CD8-positive, alpha-beta memory T cell (primary cell): ENCODE results near the gene PLIN3. TPM values are rescaled to one million over a fixed set of nuclear protein-coding genes. Genes with fewer than 3 reads are reported as not detected.

Experiments
- CTCF ChIA-PET: fragments of 350-600 bp; sonication (Branson Sonifier 250); formaldehyde crosslinking; loops from one replicate; lab custom pipeline; 2021; ENCODE audit warnings: antibody characterized with exemption; lab: Charles Lee
- POLR2A ChIA-PET: fragments of 350-600 bp; sonication (Branson Sonifier 250); formaldehyde crosslinking; loops from one replicate; lab custom pipeline; 2021; ENCODE audit warnings: antibody characterized with exemption; lab: Charles Lee
- DNase-seq, 5 donors: peaks; one replicate each; pipeline versions ENCODE4 v3.0.0 to v3.0.0-alpha.2; 2020 to 2022; ENCODE audit warnings: mixed read lengths in 1 of 5
- H3K27ac ChIP-seq: one replicate; pipeline ENCODE4 v1.7.0; 2013; ENCODE audit warnings: low read depth, mild to moderate bottlenecking, low read length, moderate library complexity
- H3K27me3 ChIP-seq: 2 replicates; pipeline ENCODE4 v1.7.0; 2013; ENCODE audit warnings: low read length, mild to moderate bottlenecking; ENCODE audit not compliant: insufficient read depth, poor library complexity, severe bottlenecking
- H3K36me3 ChIP-seq: 2 replicates; pipeline ENCODE4 v1.7.0; 2013; ENCODE audit warnings: mild to moderate bottlenecking, low read length, moderate library complexity; ENCODE audit not compliant: insufficient read depth
- H3K4me1 ChIP-seq: 2 replicates; pipeline ENCODE4 v1.7.0; 2013; ENCODE audit warnings: mild to moderate bottlenecking, low read length, moderate library complexity; ENCODE audit not compliant: insufficient read depth
- H3K4me3 ChIP-seq: 2 replicates; pipeline ENCODE4 v1.7.0; 2013; ENCODE audit warnings: mild to moderate bottlenecking, low read length
- H3K9me3 ChIP-seq: 2 replicates; pipeline ENCODE4 v1.7.0; 2013; ENCODE audit warnings: mild to moderate bottlenecking, low read length
- H3K27ac Mint-ChIP-seq, 8 donors: one replicate each; pipeline ENCODE4 v1.8.0; 2020 to 2021; ENCODE audit warnings: mixed read lengths in 8 of 8, mild to moderate bottlenecking in 6 of 8, inconsistent platforms in 3 of 8, moderate library complexity in 3 of 8
- H3K27me3 Mint-ChIP-seq, 2 donors: one replicate each; pipeline ENCODE4 v1.8.0; 2020 to 2021; ENCODE audit warnings: mixed read lengths in 2 of 2, mild to moderate bottlenecking in 1 of 2, moderate library complexity in 1 of 2
- H3K36me3 Mint-ChIP-seq, 3 donors: one replicate each; pipeline ENCODE4 v1.8.0; 2020 to 2021; ENCODE audit warnings: mixed read lengths in 3 of 3, inconsistent platforms in 1 of 3, mild to moderate bottlenecking in 1 of 3
- H3K4me1 Mint-ChIP-seq, 3 donors: one replicate each; pipeline ENCODE4 v1.8.0; 2020 to 2021; ENCODE audit warnings: mixed read lengths in 3 of 3, inconsistent platforms in 1 of 3, mild to moderate bottlenecking in 1 of 3
- H3K4me3 Mint-ChIP-seq, 7 donors: one replicate each; pipeline ENCODE4 v1.8.0; 2020 to 2021; ENCODE audit warnings: mixed read lengths in 7 of 7, mild to moderate bottlenecking in 6 of 7, moderate library complexity in 4 of 7, inconsistent platforms in 2 of 7
- H3K9me3 Mint-ChIP-seq, 5 donors: one replicate each; pipeline ENCODE4 v1.8.0; 2020 to 2022; ENCODE audit warnings: mixed read lengths in 5 of 5, mild to moderate bottlenecking in 3 of 5, moderate library complexity in 2 of 5, inconsistent platforms in 1 of 5
- polyA plus RNA-seq: library from polyadenylated mRNA; unstranded; fragments of 300-500 nt; fragmentation: Illumina TruSeq; gene quantifications from one replicate; pipeline ENCODE4 v1.2.3, GENCODE V29; 2021
- total RNA-seq, 2 experiments: library from RNA; stranded (reverse); gene quantifications; one replicate each; pipeline ENCODE4 v1.2.3, GENCODE V29; 2021

Gene PLIN3
- total and polyA plus RNA-seq, 3 experiments from 2014 or later = 12.3 to 21.6 (median 15.4) TPM

- ChIA-PET POLR2A (interaction anchor here (0.6 to 3.1 kb wide), 14 partner anchors 40 to 959 kb away, joined by 3 to 24 read pairs (median 4); partner anchors contain the start of genes DPP9, KDM4B, MYDGF and SAFB), CTCF (interaction anchor here (0.6 to 5.3 kb wide), 33 partner anchors 9 to 993 kb away, joined by 3 to 57 read pairs (median 4); partner anchors contain the start of gene DPP9)
- peak within 1 kb of the TSS; percentile 84 for H3K27ac ChIP-seq
- DNase-seq = peak; percentile 98 to 100 (median 99)
- H3K4me1 ChIP-seq = peaks cover 26% of the 10 kb centered on the region
- peaks cover 24 to 39% (median 36%) of the 10 kb centered on the region in 3 donors for H3K4me1 Mint-ChIP-seq
- no peaks in the 10 kb centered on the region for H3K9me3 Mint-ChIP-seq
- H3K27me3 Mint-ChIP-seq = no peaks in the 10 kb centered on the region
- H3K9me3 ChIP-seq = no peaks in the 10 kb centered on the region
- H3K27me3 ChIP-seq = no peaks in the 10 kb centered on the region
- H3K4me3 Mint-ChIP-seq = peak within 1 kb of the TSS; percentile 81 to 96 (median 84)
- H3K36me3 ChIP-seq = peaks cover 10% of the 10 kb centered on the region
- H3K36me3 Mint-ChIP-seq = peaks cover 0 to 42% (median 2%) of the 10 kb centered on the region in 3 donors
- H3K27ac Mint-ChIP-seq = peak within 1 kb of the TSS; percentile 81 to 92 (median 88)
- peak within 1 kb of the TSS; percentile 72 for H3K4me3 ChIP-seq
Measured at GRCh38 chr19:4791183-4792018, 76.1 kb downstream of the PLIN3 start, which contains the start of gene FEM1A. Gene FEM1A, plus strand, starts transcription at chr19:4791734. Its CDS starts 121 bp downstream, at chr19:4791855.

Other genes starting within 250 kb of the PLIN3 start
- 10 to 100 TPM in 1 of 2 experiments, 1 to 10 TPM in 1; 9.0 to 10.0 TPM for gene TNFAIP8L1, start 228.2 kb downstream of the PLIN3 start, total RNA-seq
- gene TNFAIP8L1, start 228.2 kb downstream of the PLIN3 start, polyA plus RNA-seq = 9.6 TPM
- gene MYDGF, start 197.3 kb downstream of the PLIN3 start, total RNA-seq = 10 to 100 TPM; 83.2 to 88.6 TPM
- 146 TPM for gene MYDGF, start 197.3 kb downstream of the PLIN3 start, polyA plus RNA-seq
- gene DPP9, start 143.8 kb downstream of the PLIN3 start, total RNA-seq = 100 to 1,000 TPM; 105 TPM
- 32.1 TPM for gene DPP9, start 143.8 kb downstream of the PLIN3 start, polyA plus RNA-seq
- gene FEM1A, start 75.9 kb downstream of the PLIN3 start, total RNA-seq = 10 to 100 TPM; 25.5 to 26.0 TPM
- 4.3 TPM for gene FEM1A, start 75.9 kb downstream of the PLIN3 start, polyA plus RNA-seq
- gene TICAM1, start 36.0 kb downstream of the PLIN3 start, total RNA-seq = 10 to 100 TPM; 24.4 to 26.5 TPM
- gene TICAM1, start 36.0 kb downstream of the PLIN3 start, polyA plus RNA-seq = 13.8 TPM
- 1 to 10 TPM; 1.8 to 2.2 TPM for gene ARRDC5, start 35.2 kb upstream of the PLIN3 start, total RNA-seq
- 5.5 TPM for gene ARRDC5, start 35.2 kb upstream of the PLIN3 start, polyA plus RNA-seq
- gene UHRF1, start 41.8 kb upstream of the PLIN3 start, total RNA-seq = 100 to 1,000 TPM; 212 to 218 TPM
- gene UHRF1, start 41.8 kb upstream of the PLIN3 start, polyA plus RNA-seq = 0.35 TPM
- 10 to 100 TPM; 14.6 to 16.0 TPM for gene KDM4B, start 101.4 kb upstream of the PLIN3 start, total RNA-seq
- 14.6 TPM for gene KDM4B, start 101.4 kb upstream of the PLIN3 start, polyA plus RNA-seq